ENCODE measurements around the gene FAM170B. TPM values are rescaled to one million over a fixed set of nuclear protein-coding genes. Genes with fewer than 3 reads are reported as not detected.

Gene FAM170B
- total RNA-seq, 1 donor from 2014 or later, result not detected

DNA sequence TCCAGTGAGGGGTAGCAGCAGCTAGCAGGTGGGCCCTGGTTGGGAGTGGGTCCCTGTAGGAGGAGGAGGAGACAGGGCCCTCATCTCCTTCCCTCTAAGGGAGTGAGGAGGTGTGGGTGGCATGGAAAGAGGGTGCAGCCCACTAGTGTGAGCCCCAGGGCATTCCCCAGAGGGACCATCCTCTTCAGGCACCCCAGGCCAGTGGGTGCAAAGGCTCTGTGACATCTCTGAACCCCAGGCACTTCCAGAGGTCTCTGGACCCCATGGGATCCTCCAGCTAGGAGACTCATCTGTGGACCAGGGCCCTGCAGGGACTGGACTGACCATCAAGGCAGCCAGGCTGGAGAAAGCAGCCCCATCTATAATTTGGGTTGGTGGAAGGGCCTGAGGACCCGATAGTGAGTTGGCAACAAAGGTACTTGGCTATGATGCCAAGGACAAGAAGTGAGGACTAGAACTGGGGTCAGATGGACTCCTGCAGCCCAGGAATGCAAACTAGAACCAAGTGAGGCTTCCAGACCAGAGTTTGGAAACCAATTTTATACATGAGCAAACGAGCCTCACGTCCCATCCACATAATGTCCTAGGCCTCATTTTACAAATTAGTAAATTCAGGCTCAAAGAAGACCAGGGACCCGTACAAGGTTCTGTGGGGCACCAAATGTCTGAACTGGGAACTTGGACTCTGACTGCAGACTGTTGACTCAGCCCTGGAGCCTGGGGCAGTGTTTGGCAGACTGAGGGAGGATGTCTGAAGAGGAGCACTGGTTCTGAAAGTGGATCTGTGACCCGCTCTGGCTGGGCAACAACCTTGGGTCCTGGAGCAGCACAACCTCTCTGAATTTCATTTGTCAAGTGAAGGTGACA lies 17.1 kb downstream of the FAM170B start:
- Histone ChIP-seq H3K27me3 (no peaks in the 10 kb centered on the region), H3K9me3 (no peaks in the 10 kb centered on the region), H3K4me1 (peaks cover 34% of the 10 kb centered on the region), H3K4me3 (no peak overlapping the region), H3K36me3 (no peaks in the 10 kb centered on the region), H3K27ac (no peak overlapping the region)
- intact Hi-C loops (cut with DNase I), result no loop called here
- TF ChIP-seq POLR2AphosphoS5 (IDR thresholded peaks at IDR 0.05; ENCODE audit: insufficient read depth in 1 of 2, low read depth in 1 of 2) (no peak), CTCF (IDR thresholded peaks at IDR 0.05) (no peak), POLR2A (IDR thresholded peaks at IDR 0.05) (no peak)
- peak; percentile 81 to 93 for DNase-seq (ENCODE audit: extremely low spot score in 2 of 2)

- TF ChIP-seq POLR2AphosphoS5 (IDR thresholded peaks at IDR 0.05; ENCODE audit: insufficient read depth in 1 of 2, low read depth in 1 of 2) (no peak), POLR2A (IDR thresholded peaks at IDR 0.05) (no peak), CTCF (IDR thresholded peaks at IDR 0.05) (no peak)
- Histone ChIP-seq H3K27me3 (no peaks in the 10 kb centered on the region), H3K9me3 (no peaks in the 10 kb centered on the region), H3K4me3 (peak overlapping the region; percentile 54 to 87), H3K4me1 (peaks cover 42% of the 10 kb centered on the region), H3K36me3 (no peaks in the 10 kb centered on the region), H3K27ac (peak overlapping the region; percentile 69)
- intact Hi-C loops (cut with DNase I), result no loop called here
- peak; percentile 82 to 94 for DNase-seq (ENCODE audit: extremely low spot score in 2 of 2)
Observed at GRCh38 chr10:49115796-49116508, 17.9 kb downstream of the FAM170B start.

DNA sequence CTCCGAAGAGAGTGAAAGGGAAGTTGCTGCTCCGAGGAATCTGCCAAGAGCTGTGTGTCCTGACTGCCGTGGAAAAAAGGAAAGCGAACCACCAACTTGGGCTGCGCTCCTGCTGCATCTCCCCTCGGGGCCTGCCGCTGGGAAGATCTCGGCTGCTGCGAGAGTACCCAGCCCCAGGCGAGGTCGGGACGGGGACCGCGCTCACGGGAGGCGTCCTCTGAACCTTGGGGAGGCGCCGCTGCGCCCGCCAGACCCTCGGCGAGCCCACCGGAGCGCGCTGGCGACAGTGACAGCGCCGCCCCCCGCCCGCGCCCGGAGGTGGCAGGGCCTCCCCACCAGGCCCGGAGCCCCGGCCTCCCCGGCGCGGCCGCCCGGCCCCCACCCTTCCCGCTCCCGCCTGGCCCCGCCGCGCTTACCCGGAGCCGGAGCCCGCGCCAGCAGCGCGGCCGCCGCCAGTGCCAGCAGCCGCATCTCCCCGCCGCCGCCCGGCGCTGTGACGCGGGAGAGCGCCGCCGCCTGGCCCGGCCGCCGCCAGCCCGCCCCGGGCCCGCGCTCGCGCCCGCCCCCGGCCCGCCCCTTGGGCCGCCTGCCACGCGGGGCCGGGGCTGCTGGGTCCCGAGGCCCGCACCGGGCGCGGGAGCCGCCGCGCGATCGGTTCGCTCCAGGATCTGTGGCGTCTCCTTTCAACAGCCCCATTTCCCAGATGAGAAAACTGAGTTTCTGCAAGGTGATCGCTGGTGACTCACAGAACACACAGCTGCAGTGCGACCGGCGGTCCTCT lies 18.6 kb downstream of the FAM170B start, which contains the start of gene VSTM4:
VSTM4 (minus strand) TSS at position 508 of the 781 bp plus-strand sequence; CDS start at position 471, 37 bp downstream.
- DNase-seq (ENCODE audit: extremely low spot score in 2 of 2), result peak in 1 of 2 donors; percentile 95
- H3K27ac ChIP-seq, result peak within 1 kb of the TSS; percentile 86
- H3K27me3 ChIP-seq, result no peaks in the 10 kb centered on the region
- H3K9me3 ChIP-seq, result no peaks in the 10 kb centered on the region
- no peaks in the 10 kb centered on the region for H3K36me3 ChIP-seq
- peaks cover 49% of the 10 kb centered on the region for H3K4me1 ChIP-seq
- peak within 1 kb of the TSS; percentile 54 to 87 for H3K4me3 ChIP-seq
- TF ChIP-seq POLR2AphosphoS5 (IDR thresholded peaks at IDR 0.05; ENCODE audit: insufficient read depth in 1 of 2, low read depth in 1 of 2) (no peak), POLR2A (IDR thresholded peaks at IDR 0.05) (peak in 1 of 2 donors; percentile 19)
- intact Hi-C loops (cut with DNase I), result no loop called here

GRCh38 chr10:49114718-49115014 lies 19.2 kb downstream of the FAM170B start:
- Histone ChIP-seq H3K27ac (peak overlapping the region; percentile 86), H3K9me3 (no peaks in the 10 kb centered on the region), H3K4me3 (peak overlapping the region; percentile 54 to 87), H3K27me3 (no peaks in the 10 kb centered on the region), H3K36me3 (no peaks in the 10 kb centered on the region), H3K4me1 (peaks cover 54% of the 10 kb centered on the region)
- intact Hi-C loops (cut with DNase I), result no loop called here
- no peak for TF ChIP-seq CTCF (IDR thresholded peaks at IDR 0.05)
- peak in 1 of 2 donors; percentile 16 for TF ChIP-seq POLR2AphosphoS5 (IDR thresholded peaks at IDR 0.05; ENCODE audit: insufficient read depth in 1 of 2, low read depth in 1 of 2)
- no peak for TF ChIP-seq POLR2A (IDR thresholded peaks at IDR 0.05)
- peak in 1 of 2 donors; percentile 88 for DNase-seq (ENCODE audit: extremely low spot score in 2 of 2)

GRCh38 chr10:49113741-49114141 lies 20.1 kb downstream of the FAM170B start:
- Histone ChIP-seq H3K4me1 (peaks cover 64% of the 10 kb centered on the region), H3K36me3 (no peaks in the 10 kb centered on the region), H3K27ac (peak overlapping the region; percentile 86), H3K9me3 (no peaks in the 10 kb centered on the region), H3K4me3 (peak overlapping the region in 1 of 2 donors; percentile 11), H3K27me3 (no peaks in the 10 kb centered on the region)
- no peak for TF ChIP-seq CTCF (IDR thresholded peaks at IDR 0.05)
- TF ChIP-seq POLR2A (IDR thresholded peaks at IDR 0.05), result no peak
- no peak for TF ChIP-seq POLR2AphosphoS5 (IDR thresholded peaks at IDR 0.05; ENCODE audit: insufficient read depth in 1 of 2, low read depth in 1 of 2)
- DNase-seq (ENCODE audit: extremely low spot score in 2 of 2), result peak; percentile 85 to 86
- intact Hi-C loops (cut with DNase I), result no loop called here

All from vagina (tissue), 2 donors.